ENCODE data around the gene SYT14. TPM values are rescaled to one million over a fixed set of nuclear protein-coding genes. Genes with fewer than 3 reads are reported as not detected.
"Not testable (repeated sequence)": the region's sequence is repeated elsewhere in the genome, so short reads cannot be mapped to it uniquely, and the experiment has no call there.

SYT14 gene
- polyA plus RNA-seq, 1 donor = 0.57 TPM

DNA sequence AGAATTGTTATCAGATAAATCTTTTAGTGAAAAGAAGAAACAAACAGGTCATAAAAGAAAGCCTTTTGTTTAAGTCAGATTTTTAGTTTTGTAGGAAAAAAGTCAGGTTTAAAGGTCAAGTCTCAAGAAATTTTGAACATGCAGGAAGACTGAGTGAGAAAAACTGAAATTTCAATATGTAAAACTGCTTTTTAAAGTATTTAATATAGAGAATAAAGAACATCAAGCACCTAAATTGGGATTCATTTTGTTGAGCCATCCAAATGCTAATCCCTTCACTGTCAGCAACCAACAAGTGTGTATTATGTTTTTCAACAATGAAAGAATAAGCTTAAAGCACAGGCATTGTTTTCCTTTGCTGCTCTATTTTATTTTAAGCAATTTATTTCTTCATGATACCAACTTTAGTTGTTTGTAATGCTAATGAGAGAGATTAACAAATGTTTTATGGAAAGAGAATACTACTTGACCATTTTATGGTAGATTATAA is 179.7 kb downstream of the SYT14 start:
- DNase-seq = no peak

DNA sequence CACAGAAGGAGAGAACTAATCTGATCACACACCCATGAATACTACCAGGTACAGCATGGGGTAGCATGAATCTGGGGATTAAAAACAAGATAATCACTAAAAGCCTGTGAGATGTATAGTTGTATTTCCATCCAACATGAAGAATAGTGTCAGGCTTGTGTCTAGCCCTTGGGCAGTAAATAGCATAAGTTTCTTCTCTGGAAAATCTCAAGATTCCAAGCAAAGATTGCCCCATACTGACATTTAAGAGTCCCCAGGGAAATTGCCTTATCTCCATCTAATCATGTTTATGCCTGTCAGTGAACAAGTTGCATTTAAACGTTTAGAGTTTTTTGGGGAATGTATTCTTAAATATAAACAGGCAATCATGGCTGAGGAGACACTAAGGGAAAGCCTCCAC is 185.4 kb downstream of the SYT14 start:
- DNase-seq = no peak

GRCh38 chr1:210123924-210124589 is 186.0 kb downstream of the SYT14 start:
- DNase-seq = no peak

DNA sequence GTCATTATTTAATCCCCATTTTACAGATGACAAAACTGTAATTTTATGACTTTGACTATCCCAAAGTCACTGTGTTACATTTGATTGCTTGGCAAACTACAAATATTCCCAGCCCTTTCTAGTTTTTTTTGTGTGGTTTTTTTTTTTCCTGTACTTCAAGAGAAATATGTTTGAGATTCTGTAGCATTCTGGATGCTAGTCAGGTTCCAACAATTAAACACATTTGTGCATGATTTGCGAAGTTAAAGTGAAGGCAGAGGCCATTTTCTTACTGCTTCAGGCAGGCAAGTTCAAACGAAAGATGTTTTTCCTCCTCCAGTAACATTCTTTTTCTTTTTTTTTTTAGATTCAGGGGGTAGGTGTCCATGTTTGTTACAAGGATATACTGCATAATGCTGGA is 186.7 kb downstream of the SYT14 start:
- DNase-seq = no peak

DNA sequence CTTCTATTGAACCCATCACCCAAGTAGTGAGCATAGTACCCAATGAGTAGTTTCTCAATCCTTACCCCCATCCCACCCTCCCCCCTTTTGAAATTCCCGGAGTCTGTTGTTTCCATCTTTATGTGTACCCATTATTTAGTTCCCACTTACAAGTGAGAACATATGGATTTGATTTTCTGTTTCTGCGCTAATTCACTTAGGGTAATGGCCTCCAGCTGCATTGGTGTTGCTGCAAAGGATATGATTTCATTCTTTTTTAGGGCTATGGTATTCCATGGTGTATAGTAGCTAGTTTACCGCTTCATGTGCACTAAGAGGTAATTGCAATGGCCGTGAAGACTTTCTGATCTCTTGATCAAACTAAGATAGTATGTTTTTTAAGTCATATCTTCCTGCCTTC is 187.1 kb downstream of the SYT14 start:
- DNase-seq = no peak

GRCh38 chr1:210129092-210129491 is 191.1 kb downstream of the SYT14 start:
- DNase-seq = no peak

DNA sequence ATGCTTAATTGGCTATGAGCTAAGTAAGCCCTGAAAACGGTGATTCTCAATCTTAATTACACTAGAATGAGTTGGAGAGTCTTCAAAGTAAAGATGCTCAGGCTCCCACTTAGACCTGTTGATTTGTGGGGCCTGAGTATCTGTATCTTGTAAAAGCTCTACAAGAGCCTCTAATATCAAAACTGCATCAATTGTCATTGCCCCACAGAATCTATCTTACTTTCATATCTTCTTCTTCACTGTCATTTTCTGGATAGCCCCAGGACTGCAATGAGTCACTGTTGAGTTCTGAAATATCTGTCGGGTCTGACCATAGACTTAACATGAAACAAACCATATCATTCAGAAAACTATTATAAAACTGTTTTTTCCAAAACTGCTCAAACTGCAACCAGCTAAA is 191.7 kb downstream of the SYT14 start:
- no peak for DNase-seq

DNA sequence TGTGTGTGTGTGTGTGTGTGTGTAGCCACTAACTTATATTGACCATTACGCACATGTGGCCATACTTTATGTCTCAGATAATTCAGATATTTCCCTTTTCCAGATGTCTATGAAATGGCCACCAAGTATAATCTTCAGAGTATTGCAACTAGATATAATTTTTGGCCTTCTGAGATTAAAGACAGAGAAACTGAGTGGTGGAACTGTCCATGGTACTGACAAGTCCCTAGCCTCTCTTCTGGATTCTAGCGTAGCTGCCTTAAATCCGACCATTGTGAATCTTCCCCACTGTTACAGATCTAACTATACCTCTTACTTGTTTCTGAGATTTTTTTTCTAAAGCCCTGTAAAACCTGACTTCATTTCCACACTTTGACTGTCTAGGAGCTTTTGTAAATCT is 194.6 kb downstream of the SYT14 start:
- peak; percentile 32 for DNase-seq

DNA sequence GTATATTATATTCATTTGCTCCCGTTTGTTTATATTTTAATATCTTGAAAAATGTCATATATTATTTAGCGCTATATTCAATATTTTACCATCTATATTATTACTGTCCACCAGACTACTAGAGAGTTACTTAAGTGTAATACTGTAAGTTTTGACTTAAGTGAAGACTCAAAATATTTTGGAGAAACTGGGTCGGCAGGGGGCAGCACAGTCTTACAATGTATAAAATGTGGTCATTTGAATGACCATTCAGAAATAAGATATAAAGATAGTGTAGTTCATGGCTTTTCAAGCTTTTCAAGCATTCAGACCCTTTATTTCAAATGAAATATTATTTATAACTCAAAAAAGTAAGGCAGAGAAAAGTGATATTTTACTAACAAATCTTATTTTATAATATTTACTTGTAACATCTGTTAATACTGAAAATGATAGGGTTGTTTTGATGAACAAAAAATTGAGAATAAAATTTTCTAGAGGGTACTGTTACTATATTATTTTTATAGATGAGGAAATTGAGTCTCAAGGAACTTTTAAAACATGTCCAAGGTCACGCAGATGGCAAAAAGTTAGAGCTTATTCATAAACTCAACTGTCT is 205.5 kb downstream of the SYT14 start:
- peak; percentile 74 for DNase-seq

DNA sequence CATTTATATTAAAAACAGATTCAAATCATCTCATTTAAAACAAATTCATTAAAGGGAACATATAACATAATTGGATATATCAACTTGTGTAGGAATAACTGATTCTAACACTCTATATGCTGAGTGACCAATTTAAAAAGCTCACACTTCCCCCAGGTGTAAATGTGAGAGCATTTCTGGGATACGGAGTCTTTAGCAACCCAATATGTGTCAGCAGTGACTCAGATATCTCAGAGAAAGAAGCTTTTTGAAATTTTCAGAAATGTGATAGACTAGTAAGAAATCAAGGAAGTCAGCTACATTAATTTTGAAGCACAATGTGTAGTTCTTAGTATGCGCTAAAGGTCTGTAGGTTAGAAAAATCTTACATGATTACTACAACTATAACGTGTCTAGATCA is 206.7 kb downstream of the SYT14 start:
- DNase-seq = no peak

GRCh38 chr1:210151052-210151672 is 213.1 kb downstream of the SYT14 start:
- no peak for DNase-seq

DNA sequence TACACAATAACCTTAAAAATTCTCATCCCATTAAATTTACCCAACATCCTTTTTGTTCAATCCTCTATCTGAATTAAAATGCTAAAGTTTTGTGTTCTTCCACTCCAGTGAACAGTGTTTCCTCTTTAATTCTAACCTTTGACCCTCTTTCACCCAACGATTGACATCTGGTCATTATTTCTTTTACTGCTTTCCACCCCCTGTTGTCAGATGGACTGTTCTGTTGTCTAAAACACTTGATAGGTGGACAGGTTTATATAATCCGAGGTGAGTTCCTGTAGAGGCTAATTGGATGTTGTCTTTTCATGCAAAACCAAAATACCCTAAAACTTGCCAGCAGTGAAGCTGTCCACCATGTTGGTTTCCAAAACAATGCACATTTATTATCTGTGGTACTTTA is 221.2 kb downstream of the SYT14 start:
- DNase-seq = no peak

- no peak for DNase-seq
Measured at GRCh38 chr1:210170220-210170619, 232.2 kb downstream of the SYT14 start.

- no peak for DNase-seq
Measured at GRCh38 chr1:210174133-210174532, 236.1 kb downstream of the SYT14 start.

- DNase-seq = no peak
Measured at GRCh38 chr1:210185063-210185462, 247.0 kb downstream of the SYT14 start.

- not testable (repeated sequence) for DNase-seq
Measured at GRCh38 chr1:210187849-210188606, 250.0 kb downstream of the SYT14 start.

DNA sequence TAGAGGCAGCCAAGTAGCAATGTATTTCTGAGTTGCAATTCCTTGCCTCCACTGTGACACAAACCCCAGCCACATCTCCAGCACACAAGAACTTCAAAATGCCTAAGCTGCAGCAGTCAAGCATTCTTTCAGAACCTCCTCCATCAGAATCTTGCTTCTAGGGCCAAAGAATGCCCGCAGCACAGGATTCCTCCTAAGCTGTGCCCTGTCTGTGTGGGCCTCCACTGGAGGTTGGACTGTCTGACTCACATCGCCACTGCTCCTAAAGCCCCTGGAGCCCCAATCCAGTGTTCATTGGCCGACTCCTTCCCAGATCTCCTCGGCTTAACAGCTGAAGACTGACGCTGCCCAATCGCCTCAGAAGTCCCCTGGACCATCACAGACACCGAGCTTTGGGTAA is 251.4 kb downstream of the SYT14 start:
- no peak for DNase-seq

GRCh38 chr1:210195635-210196160 is 257.7 kb downstream of the SYT14 start:
- no peak for DNase-seq

DNA sequence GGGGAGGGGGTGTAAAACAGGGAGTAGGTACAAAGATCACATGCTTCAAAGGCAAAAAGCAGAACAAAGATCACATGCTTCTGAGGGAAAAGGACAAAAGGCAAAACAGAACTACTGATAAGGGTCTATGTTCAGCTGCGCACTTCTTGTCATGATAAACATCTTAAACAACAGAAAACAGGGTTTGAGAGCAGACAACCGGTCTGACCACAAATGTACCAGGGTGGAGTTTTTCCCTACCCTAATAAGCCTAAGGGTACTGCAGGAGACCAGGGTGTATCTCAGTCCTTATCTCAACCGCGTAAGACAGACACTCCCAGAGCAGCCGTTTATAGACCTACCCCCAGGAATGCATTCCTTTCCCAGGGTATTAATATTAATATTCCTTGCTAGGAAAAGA is 258.2 kb downstream of the SYT14 start:
- not testable (repeated sequence) for DNase-seq

DNA sequence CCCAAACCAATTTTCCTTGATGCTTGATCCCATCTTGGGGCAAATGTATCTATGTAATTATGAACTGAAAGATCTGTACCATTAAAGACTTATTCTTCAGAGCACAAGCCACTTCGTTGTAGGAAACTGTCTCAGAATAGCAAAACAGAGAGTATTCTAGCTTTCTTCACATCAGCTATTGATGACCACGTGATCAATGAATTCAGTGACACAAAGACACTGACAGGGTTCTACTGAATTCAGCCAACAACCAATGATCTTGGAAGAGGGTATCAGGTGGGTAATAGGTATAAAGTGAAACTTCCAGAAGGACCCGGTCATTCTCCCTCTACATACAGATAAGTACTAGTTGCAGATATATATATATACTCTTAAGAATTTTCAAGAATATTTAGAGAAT is 260.8 kb downstream of the SYT14 start:
- no peak for DNase-seq

DNA sequence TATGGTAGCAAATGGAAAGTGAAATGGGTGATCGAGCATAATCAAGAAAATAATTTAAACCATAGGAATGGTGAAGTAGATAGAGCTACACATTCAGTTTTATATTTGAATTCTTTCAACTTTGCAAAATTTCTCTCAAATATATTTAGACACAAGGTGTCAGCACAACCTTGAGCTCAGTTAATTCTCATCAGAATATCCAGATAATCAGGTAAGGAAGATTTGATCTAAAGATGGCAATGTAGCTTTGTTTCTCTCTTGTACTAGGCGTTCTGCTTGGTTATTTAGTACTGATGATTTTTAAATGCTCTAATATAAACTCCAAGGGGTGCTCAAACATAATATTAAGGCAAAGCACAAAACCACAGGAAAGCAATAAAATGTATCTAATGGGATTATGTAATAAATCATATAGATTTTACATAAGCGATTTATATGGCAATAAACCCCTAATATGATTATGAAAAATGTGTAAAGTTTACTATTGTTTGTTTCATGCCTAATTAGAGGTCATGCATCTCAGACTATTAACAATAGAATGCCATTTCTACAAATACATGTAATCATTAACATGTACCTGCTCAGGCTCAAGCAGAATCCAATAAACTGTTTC is 262.2 kb downstream of the SYT14 start:
- DNase-seq = no peak

DNA sequence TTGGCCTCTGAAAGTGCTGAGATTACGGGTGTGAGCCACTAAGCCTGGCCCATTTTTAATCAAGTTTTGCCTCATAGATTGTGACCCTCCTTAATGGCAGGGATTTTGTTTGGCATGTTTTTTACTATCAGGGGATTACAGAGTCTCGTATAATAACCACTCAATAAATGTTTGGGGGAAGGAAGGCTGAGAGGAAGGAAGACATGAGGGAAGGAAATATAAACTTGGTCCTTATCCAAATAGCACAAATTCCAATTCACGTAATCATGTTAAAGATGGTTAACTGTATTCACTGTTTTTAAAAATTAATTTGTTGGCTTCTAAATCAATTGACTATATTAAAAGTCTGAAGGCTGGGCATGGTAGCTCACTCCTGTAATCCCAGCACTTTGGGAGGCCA is 263.7 kb downstream of the SYT14 start:
- DNase-seq = no peak
